NCI-H748 (cell line): ENCODE results near the gene NT5M.
"Not testable (repeated sequence)": the region's sequence is repeated elsewhere in the genome, so short reads cannot be mapped to it uniquely, and the experiment has no call there.

Experiments
- DNase-seq: peaks from one replicate; lab custom pipeline; 2025; ENCODE audit not compliant: unreplicated experiment; lab: John Stamatoyannopoulos, UW

The NT5M gene

GRCh38 chr17:17370711-17371110, 67.5 kb downstream of the NT5M start:
- no peak for DNase-seq

GRCh38 chr17:17372856-17373520, 69.8 kb downstream of the NT5M start:
- no peak for DNase-seq

GRCh38 chr17:17375841-17376240, 72.7 kb downstream of the NT5M start:
- DNase-seq, result no peak

- DNase-seq, result no peak
These were observed 73.2 kb downstream of the NT5M start for GRCh38 chr17:17376362-17376761.

GRCh38 chr17:17377071-17377967, 74.1 kb downstream of the NT5M start:
- no peak for DNase-seq

- DNase-seq, result peak; percentile 34
These were observed 76.2 kb downstream of the NT5M start for GRCh38 chr17:17379197-17379991.

GRCh38 chr17:17380145-17380925, 77.2 kb downstream of the NT5M start:
- DNase-seq, result peak; percentile 53

GRCh38 chr17:17381446-17382064, 78.4 kb downstream of the NT5M start:
- DNase-seq, result no peak

GRCh38 chr17:17382065-17382459, 78.9 kb downstream of the NT5M start:
- DNase-seq, result no peak

GRCh38 chr17:17382971-17383370, 79.8 kb downstream of the NT5M start:
- peak; percentile 11 for DNase-seq

- not testable (repeated sequence) for DNase-seq
These were observed 80.5 kb downstream of the NT5M start for GRCh38 chr17:17383431-17384290.

- DNase-seq, result no peak
These were observed 81.1 kb downstream of the NT5M start for GRCh38 chr17:17384291-17384615.

- DNase-seq, result no peak
These were observed 81.8 kb downstream of the NT5M start for GRCh38 chr17:17384961-17385360.

GRCh38 chr17:17385491-17385890, 82.3 kb downstream of the NT5M start:
- peak; percentile 37 for DNase-seq

- DNase-seq, result no peak
These were observed 83.1 kb downstream of the NT5M start for GRCh38 chr17:17386094-17386800.

- DNase-seq, result peak; percentile 92
These were observed 83.9 kb downstream of the NT5M start for GRCh38 chr17:17387017-17387497.

GRCh38 chr17:17387498-17388362, 84.6 kb downstream of the NT5M start:
- DNase-seq, result peak; percentile 85
